ENCODE measurements around the gene TRUB2.

- TF ChIP-seq POLR2A (IDR thresholded peaks at IDR 0.05; ENCODE audit: low read depth, low read length) = no peak
- no peak for TF ChIP-seq POLR2AphosphoS5 (IDR thresholded peaks at IDR 0.05; ENCODE audit: low read depth, low read length)
- TF ChIP-seq TAF1 (IDR thresholded peaks at IDR 0.05; ENCODE audit: borderline replicate concordance, low read depth, low read length) = no peak
Observed at GRCh38 chr9:128296340-128297220, 25.7 kb downstream of the TRUB2 start.

All from GM12892 (cell line).